ENCODE measurements around the gene SELENOF. TPM values are rescaled to one million over a fixed set of nuclear protein-coding genes. Genes with fewer than 3 reads are reported as not detected.

Gene SELENOF
- 187 and 192 TPM in 2 replicates for total RNA-seq

- H3K9me3 Mint-ChIP-seq: no peaks in the 10 kb centered on the region
- H3K27me3 Mint-ChIP-seq (ENCODE audit: low read depth): no peaks in the 10 kb centered on the region
- H3K4me3 Mint-ChIP-seq (ENCODE audit: low read depth): no peak within 1 kb of the TSS
- H3K27ac Mint-ChIP-seq: no peak within 1 kb of the TSS
- DNase-seq (ENCODE audit: low spot score): peak; percentile 99
- H3K36me3 Mint-ChIP-seq (ENCODE audit: low read depth): peaks cover 37% of the 10 kb centered on the region
- H3K4me1 Mint-ChIP-seq (ENCODE audit: low read depth): peaks cover 31% of the 10 kb centered on the region
- intact Hi-C loops (cut with micrococcal nuclease): loop anchor here (1.0 to 10.0 kb wide), 6 partner anchors 49 to 1768 kb away; partner anchors contain the start of genes ODF2L and PKN2
Measured at GRCh38 chr1:86913896-86914600, at the start of gene SELENOF. TSS of gene SELENOF (minus strand) at chr1:86914126. CDS start at chr1:86914111, 15 bp downstream.

GRCh38 chr1:86960548-86960947 is 46.6 kb upstream of the SELENOF start:
- DNase-seq (ENCODE audit: low spot score): no peak

GRCh38 chr1:86957221-86957620 is 43.3 kb upstream of the SELENOF start:
- no peaks in the 10 kb centered on the region for H3K27me3 Mint-ChIP-seq (ENCODE audit: low read depth)
- no peaks in the 10 kb centered on the region for H3K9me3 Mint-ChIP-seq
- no peak overlapping the region for H3K4me3 Mint-ChIP-seq (ENCODE audit: low read depth)
- no peaks in the 10 kb centered on the region for H3K36me3 Mint-ChIP-seq (ENCODE audit: low read depth)
- no peaks in the 10 kb centered on the region for H3K4me1 Mint-ChIP-seq (ENCODE audit: low read depth)
- intact Hi-C loops (cut with micrococcal nuclease): no loop called here
- H3K27ac Mint-ChIP-seq: no peak overlapping the region
- no peak for DNase-seq (ENCODE audit: low spot score)

More at GRCh38 chr1:86960548-86960947, 46.6 kb upstream of the SELENOF start:
- no peaks in the 10 kb centered on the region for H3K27me3 Mint-ChIP-seq (ENCODE audit: low read depth)
- H3K36me3 Mint-ChIP-seq (ENCODE audit: low read depth): no peaks in the 10 kb centered on the region
- peaks cover 5% of the 10 kb centered on the region for H3K4me1 Mint-ChIP-seq (ENCODE audit: low read depth)
- H3K27ac Mint-ChIP-seq: no peak overlapping the region
- no peaks in the 10 kb centered on the region for H3K9me3 Mint-ChIP-seq
- intact Hi-C loops (cut with micrococcal nuclease): no loop called here
- no peak overlapping the region for H3K4me3 Mint-ChIP-seq (ENCODE audit: low read depth)

GRCh38 chr1:86956221-86956620 is 42.3 kb upstream of the SELENOF start:
- H3K4me1 Mint-ChIP-seq (ENCODE audit: low read depth): no peaks in the 10 kb centered on the region
- no peak overlapping the region for H3K4me3 Mint-ChIP-seq (ENCODE audit: low read depth)
- DNase-seq (ENCODE audit: low spot score): no peak
- H3K27ac Mint-ChIP-seq: no peak overlapping the region
- H3K27me3 Mint-ChIP-seq (ENCODE audit: low read depth): no peaks in the 10 kb centered on the region
- H3K36me3 Mint-ChIP-seq (ENCODE audit: low read depth): no peaks in the 10 kb centered on the region
- intact Hi-C loops (cut with micrococcal nuclease): no loop called here
- H3K9me3 Mint-ChIP-seq: no peaks in the 10 kb centered on the region

- H3K36me3 Mint-ChIP-seq (ENCODE audit: low read depth): no peaks in the 10 kb centered on the region
- H3K4me1 Mint-ChIP-seq (ENCODE audit: low read depth): no peaks in the 10 kb centered on the region
- no peaks in the 10 kb centered on the region for H3K9me3 Mint-ChIP-seq
- DNase-seq (ENCODE audit: low spot score): no peak
- H3K27me3 Mint-ChIP-seq (ENCODE audit: low read depth): no peaks in the 10 kb centered on the region
- intact Hi-C loops (cut with micrococcal nuclease): no loop called here
- no peak overlapping the region for H3K4me3 Mint-ChIP-seq (ENCODE audit: low read depth)
- no peak overlapping the region for H3K27ac Mint-ChIP-seq
Measured at GRCh38 chr1:86955678-86956077, 41.8 kb upstream of the SELENOF start.

- Mint-ChIP-seq H3K27me3 (ENCODE audit: low read depth) (no peaks in the 10 kb centered on the region), H3K36me3 (ENCODE audit: low read depth) (no peaks in the 10 kb centered on the region), H3K4me1 (ENCODE audit: low read depth) (peaks cover 2% of the 10 kb centered on the region), H3K27ac (no peak overlapping the region), H3K9me3 (no peaks in the 10 kb centered on the region), H3K4me3 (ENCODE audit: low read depth) (no peak overlapping the region)
- no peak for DNase-seq (ENCODE audit: low spot score)
- intact Hi-C loops (cut with micrococcal nuclease): no loop called here
Measured at GRCh38 chr1:86953167-86953566, 39.2 kb upstream of the SELENOF start.

- intact Hi-C loops (cut with micrococcal nuclease): no loop called here
- Mint-ChIP-seq H3K27ac (no peak overlapping the region), H3K27me3 (ENCODE audit: low read depth) (no peaks in the 10 kb centered on the region), H3K9me3 (no peaks in the 10 kb centered on the region), H3K4me1 (ENCODE audit: low read depth) (peaks cover 2% of the 10 kb centered on the region), H3K4me3 (ENCODE audit: low read depth) (no peak overlapping the region), H3K36me3 (ENCODE audit: low read depth) (no peaks in the 10 kb centered on the region)
- DNase-seq (ENCODE audit: low spot score): no peak
Measured at GRCh38 chr1:86951430-86951829, 37.5 kb upstream of the SELENOF start.

GRCh38 chr1:86950712-86951419 is 36.9 kb upstream of the SELENOF start:
- DNase-seq (ENCODE audit: low spot score): no peak
- Mint-ChIP-seq H3K9me3 (no peaks in the 10 kb centered on the region), H3K27ac (no peak overlapping the region), H3K36me3 (ENCODE audit: low read depth) (no peaks in the 10 kb centered on the region), H3K4me3 (ENCODE audit: low read depth) (no peak overlapping the region), H3K27me3 (ENCODE audit: low read depth) (no peaks in the 10 kb centered on the region), H3K4me1 (ENCODE audit: low read depth) (peaks cover 2% of the 10 kb centered on the region)
- intact Hi-C loops (cut with micrococcal nuclease): no loop called here

- Mint-ChIP-seq H3K9me3 (no peaks in the 10 kb centered on the region), H3K4me3 (ENCODE audit: low read depth) (no peak overlapping the region), H3K27ac (no peak overlapping the region), H3K4me1 (ENCODE audit: low read depth) (peaks cover 2% of the 10 kb centered on the region), H3K27me3 (ENCODE audit: low read depth) (no peaks in the 10 kb centered on the region), H3K36me3 (ENCODE audit: low read depth) (no peaks in the 10 kb centered on the region)
- no peak for DNase-seq (ENCODE audit: low spot score)
- intact Hi-C loops (cut with micrococcal nuclease): no loop called here
Measured at GRCh38 chr1:86948212-86948611, 34.3 kb upstream of the SELENOF start.

GRCh38 chr1:86942743-86943142 is 28.8 kb upstream of the SELENOF start:
- H3K27ac Mint-ChIP-seq: no peak overlapping the region
- intact Hi-C loops (cut with micrococcal nuclease): no loop called here
- H3K36me3 Mint-ChIP-seq (ENCODE audit: low read depth): no peaks in the 10 kb centered on the region
- no peak overlapping the region for H3K4me3 Mint-ChIP-seq (ENCODE audit: low read depth)
- DNase-seq (ENCODE audit: low spot score): no peak
- peaks cover 2% of the 10 kb centered on the region for H3K4me1 Mint-ChIP-seq (ENCODE audit: low read depth)
- no peaks in the 10 kb centered on the region for H3K27me3 Mint-ChIP-seq (ENCODE audit: low read depth)
- no peaks in the 10 kb centered on the region for H3K9me3 Mint-ChIP-seq

- no peak for DNase-seq (ENCODE audit: low spot score)
- H3K4me1 Mint-ChIP-seq (ENCODE audit: low read depth): peaks cover 2% of the 10 kb centered on the region
- H3K27ac Mint-ChIP-seq: no peak overlapping the region
- no peaks in the 10 kb centered on the region for H3K9me3 Mint-ChIP-seq
- H3K27me3 Mint-ChIP-seq (ENCODE audit: low read depth): no peaks in the 10 kb centered on the region
- intact Hi-C loops (cut with micrococcal nuclease): no loop called here
- no peaks in the 10 kb centered on the region for H3K36me3 Mint-ChIP-seq (ENCODE audit: low read depth)
- no peak overlapping the region for H3K4me3 Mint-ChIP-seq (ENCODE audit: low read depth)
Measured at GRCh38 chr1:86942042-86942441, 28.1 kb upstream of the SELENOF start.

GRCh38 chr1:86940599-86940998 is 26.7 kb upstream of the SELENOF start:
- no peaks in the 10 kb centered on the region for H3K9me3 Mint-ChIP-seq
- intact Hi-C loops (cut with micrococcal nuclease): no loop called here
- H3K36me3 Mint-ChIP-seq (ENCODE audit: low read depth): no peaks in the 10 kb centered on the region
- H3K27me3 Mint-ChIP-seq (ENCODE audit: low read depth): no peaks in the 10 kb centered on the region
- peaks cover 2% of the 10 kb centered on the region for H3K4me1 Mint-ChIP-seq (ENCODE audit: low read depth)
- no peak for DNase-seq (ENCODE audit: low spot score)
- H3K4me3 Mint-ChIP-seq (ENCODE audit: low read depth): no peak overlapping the region
- no peak overlapping the region for H3K27ac Mint-ChIP-seq

GRCh38 chr1:86939406-86939805 is 25.5 kb upstream of the SELENOF start:
- Mint-ChIP-seq H3K4me3 (ENCODE audit: low read depth) (no peak overlapping the region), H3K27ac (no peak overlapping the region), H3K4me1 (ENCODE audit: low read depth) (peaks cover 2% of the 10 kb centered on the region), H3K9me3 (no peaks in the 10 kb centered on the region), H3K36me3 (ENCODE audit: low read depth) (no peaks in the 10 kb centered on the region), H3K27me3 (ENCODE audit: low read depth) (no peaks in the 10 kb centered on the region)
- no peak for DNase-seq (ENCODE audit: low spot score)
- intact Hi-C loops (cut with micrococcal nuclease): no loop called here
